K562 (cell line): ENCODE results near the gene ZNF484. TPM values are rescaled to one million over a fixed set of nuclear protein-coding genes. Genes with fewer than 3 reads are reported as not detected.
"Not testable (repeated sequence)": the region's sequence is repeated elsewhere in the genome, so short reads cannot be mapped to it uniquely, and the experiment has no call there.

ENCODE experiments used
- ATAC-seq: fragments of 200-7000 bp; cut with Tn5 transposase; 3 replicates; pipeline ENCODE4 v1.9.1; 2020; ENCODE audit warnings: moderate library complexity
- BruUV-seq: library from RNA; stranded (reverse); fragments of 400-500 nt; replicated peaks from 2 replicates; lab custom pipeline; 2021; lab: Mats Ljungman, UMichigan
- CTCF ChIA-PET: fragments of 300-600 bp; formaldehyde crosslinking; extraction: SDS; loops from one replicate; lab custom pipeline; 2021; ENCODE audit warnings: low intra/inter-chr PET ratio; lab: Yijun Ruan, JAX
- POLR2A ChIA-PET: fragments of 300-600, 350-650 bp; sonication (Branson Sonifier 250); formaldehyde crosslinking; extraction: SDS; loops from one replicate; lab custom pipeline; 2021; ENCODE audit warnings: antibody characterized with exemption, inconsistent platforms; lab: Yijun Ruan, JAX
- DNase-seq, 4 experiments: peaks; one replicate each; pipeline versions ENCODE4 v3.0.0 to v3.0.0-alpha.2; 2011 to 2018; ENCODE audit warnings: low spot score in 3 of 4, mixed read lengths in 3 of 4; ENCODE audit errors: extremely low read depth in 1 of 4
- FAIRE-seq: peaks from 2 replicates; lab custom pipeline; 2011; peaks lifted over from hg19 to GRCh38; lab: Jason Lieb, UNC
- H2AFZ ChIP-seq: 2 replicates; pipeline ENCODE4 v1.6.0; 2011; ENCODE audit warnings: low read depth, low read length, control low read depth, inconsistent platforms
- H3K27ac ChIP-seq: fragments of 200-600 bp; 3 replicates; pipeline ENCODE4 v1.8.0; 2011; ENCODE audit warnings: low read depth, mild to moderate bottlenecking, control low read depth, inconsistent platforms, low read length, moderate library complexity, mixed read lengths; ENCODE audit errors: extremely low read depth
- H3K27me3 ChIP-seq, 2 experiments: fragments of 300-600 bp in 1 of 2; 2 replicates in 1 of 2; 3 replicates in 1 of 2; pipeline versions ENCODE4 v1.6.0 to v1.8.0; 2011; ENCODE audit warnings: inconsistent platforms in 2 of 2, low read length in 2 of 2, mild to moderate bottlenecking in 1 of 2, mixed read lengths in 1 of 2, moderate library complexity in 1 of 2; ENCODE audit not compliant: control insufficient read depth in 2 of 2, insufficient read depth in 2 of 2
- H3K36me3 ChIP-seq: fragments of 300-600 bp; 3 replicates; pipeline ENCODE4 v1.8.0; 2011; ENCODE audit warnings: mild to moderate bottlenecking, low read length, inconsistent platforms; ENCODE audit not compliant: control insufficient read depth, insufficient read depth
- H3K4me1 ChIP-seq, 2 experiments: fragments of 200-600 bp in 1 of 2; replicated peaks in 1 of 2; 2 replicates in 1 of 2; 3 replicates in 1 of 2; pipeline versions ENCODE4 v1.5.1 to v1.8.0; 2011; ENCODE audit warnings: inconsistent platforms in 2 of 2, low read length in 2 of 2, mild to moderate bottlenecking in 1 of 2, mixed read lengths in 1 of 2, moderate library complexity in 1 of 2; ENCODE audit not compliant: control insufficient read depth in 2 of 2, insufficient read depth in 2 of 2
- H3K4me2 ChIP-seq: 2 replicates; pipeline ENCODE4 v1.6.1; 2011; ENCODE audit warnings: low read length, control low read depth, inconsistent platforms, mixed read lengths; ENCODE audit not compliant: insufficient read depth
- H3K4me3 ChIP-seq: fragments of 200-600 bp; sonication (generic), shearing (Covaris generic); 2 replicates; pipeline ENCODE4 v1.5.1; 2016; ENCODE audit warnings: control low read depth, inconsistent platforms
- H3K79me2 ChIP-seq: fragments of 200-600 bp; 3 replicates; pipeline ENCODE4 v1.8.0; 2011; ENCODE audit warnings: low read length, inconsistent platforms; ENCODE audit not compliant: control insufficient read depth, insufficient read depth
- H3K9ac ChIP-seq, 2 experiments: 2 replicates each; pipeline versions ENCODE4 v1.6.0 to v1.6.1; 2011; ENCODE audit warnings: low read depth in 2 of 2, low read length in 2 of 2, control low read depth in 1 of 2, inconsistent platforms in 1 of 2, mild to moderate bottlenecking in 1 of 2, mixed read lengths in 1 of 2; ENCODE audit not compliant: insufficient read depth in 1 of 2
- H3K9me1 ChIP-seq: one replicate; pipeline ENCODE4 v1.6.0; 2011; ENCODE audit warnings: inconsistent platforms, mild to moderate bottlenecking, low read length, moderate library complexity; ENCODE audit not compliant: control insufficient read depth, insufficient read depth
- H3K9me3 ChIP-seq: replicated peaks from 2 replicates; pipeline ENCODE4 v1.5.1; 2011; ENCODE audit warnings: low read depth, low read length, inconsistent platforms; ENCODE audit not compliant: control insufficient read depth, insufficient read depth
- H4K20me1 ChIP-seq: replicated peaks from 2 replicates; pipeline ENCODE4 v1.6.1; 2011; ENCODE audit warnings: low read length, inconsistent platforms, mixed read lengths; ENCODE audit not compliant: control insufficient read depth, insufficient read depth
- CTCF ChIP-seq, 3 experiments: IDR thresholded peaks in 2 of 3; conservative IDR thresholded peaks in 1 of 3; 2 replicates each; pipeline ENCODE4 v1.5.1; 2011 to 2012; ENCODE audit warnings: low read length in 3 of 3, mild to moderate bottlenecking in 3 of 3, control low read depth in 2 of 3, improper control_type of control experiment in 1 of 3, inconsistent platforms in 1 of 3, low read depth in 1 of 3, mixed read lengths in 1 of 3, moderate library complexity in 1 of 3; ENCODE audit not compliant: insufficient read depth in 2 of 3
- CTCFL ChIP-seq: IDR thresholded peaks from 2 replicates; pipeline ENCODE4 v1.6.1; 2011; ENCODE audit warnings: borderline replicate concordance, low read depth, mild to moderate bottlenecking, moderate library complexity, low read length; ENCODE audit not compliant: insufficient read depth, poor library complexity, severe bottlenecking
- RAD21 ChIP-seq, 2 experiments: fragments of 250-450 bp in 1 of 2; fragments of 450-650 bp in 1 of 2; sonication (Bioruptor Pico) in 1 of 2; formaldehyde crosslinking in 1 of 2; IDR thresholded peaks in 1 of 2; conservative IDR thresholded peaks in 1 of 2; 2 replicates each; pipeline versions ENCODE4 v1.4.0 to v1.8.0; 2020 to 2022; ENCODE audit warnings: mild to moderate bottlenecking in 2 of 2, moderate library complexity in 1 of 2
- TFAP4 ChIP-seq: sonication (generic); formaldehyde crosslinking; IDR thresholded peaks from 2 replicates; pipeline ENCODE4 v1.8.0; 2022; ENCODE audit warnings: missing genetic modification reagents, mild to moderate bottlenecking, moderate library complexity, borderline replicate concordance
- WGBS: fragments of 100-300 bp; shearing (Covaris generic); methylation state at CpG from one replicate; pipeline ENCODE4 v1.1.6; 2016; ENCODE audit warnings: low coverage, mixed read lengths; ENCODE audit not compliant: insufficient coverage; ENCODE audit errors: missing lambda C conversion rate; 5-methylcytosine and 5-hydroxymethylcytosine counted together
- in situ Hi-C: fragments of 300-500 bp; cut with MboI; formaldehyde crosslinking; loops from 4 replicates; pipeline ENCODE4 v1.15.0; 2018; ENCODE audit warnings: inconsistent platforms, mixed read lengths
- intact Hi-C: fragments of 100-400 bp; cut with micrococcal nuclease; formaldehyde crosslinking; loops from 2 replicates; pipeline ENCODE4 v1.14.2; 2022
- polyA plus RNA-seq, 8 experiments: library from polyadenylated mRNA; depleted of rRNA in 4 of 8; stranded (reverse) in 5 of 8; unstranded in 3 of 8; fragments of >200 nt; fragmentation: Nextera tagmentation in 2 of 8; fragmentation: Illumina TruSeq in 1 of 8; extraction: Ambion mirVana in 2 of 8; extraction: Trizol in 1 of 8; gene quantifications; 2 replicates each; pipeline versions ENCODE4 v1.2.1 to v1.2.3, GENCODE V29; 2011 to 2014; ENCODE audit warnings: inconsistent platforms in 1 of 8, missing spikeins in 1 of 8
- total RNA-seq, 7 experiments: library from RNA; depleted of rRNA in 6 of 7; stranded (reverse); fragments of >200 nt in 6 of 7; fragmentation: Illumina TruSeq in 2 of 7; extraction: Trizol in 2 of 7; gene quantifications; 2 replicates each; pipeline versions ENCODE4 v1.2.1 to v1.2.3, GENCODE V29; 2011 to 2021; ENCODE audit warnings: low replicate concordance in 1 of 7

Gene ZNF484
- total and polyA plus RNA-seq, 9 of the 15 experiments (the other 6 are each of a cell fraction or from before 2014, with no cell fraction given), result 1.1 to 5.8 (median 2.5) TPM

GRCh38 chr9:92886846-92887610 lies 9.2 kb upstream of the ZNF484 start:
- peaks cover 10 to 39% of the 10 kb centered on the region in 2 experiments; a peak in 4 of 5 replicates for H3K27me3 ChIP-seq
- H3K4me2 ChIP-seq, POLR2A ChIA-PET, H3K4me3 ChIP-seq, H3K36me3 ChIP-seq, H2AFZ ChIP-seq, DNase-seq, H3K4me1 ChIP-seq, H3K9ac ChIP-seq, H3K79me2 ChIP-seq, in situ Hi-C loops, H3K27ac ChIP-seq, H3K9me3 ChIP-seq, H4K20me1 ChIP-seq, ATAC-seq, BruUV-seq, intact Hi-C loops, FAIRE-seq, H3K9me1 ChIP-seq: not testable (repeated sequence)
- WGBS, result 2% methylated on average over 8 of the region's 8 CpGs
- CTCF ChIA-PET, result interaction anchor here (0.7 kb wide), 1 partner anchor 716 kb away, joined by 3 read pairs; no protein-coding TSS in a partner anchor

- H4K20me1 ChIP-seq, H3K9me1 ChIP-seq, H3K4me3 ChIP-seq, BruUV-seq, in situ Hi-C loops, H3K79me2 ChIP-seq, FAIRE-seq, intact Hi-C loops, CTCF ChIA-PET: not testable (repeated sequence)
- H3K27me3 ChIP-seq, result peaks cover 5 to 34% of the 10 kb centered on the region in 2 experiments; a peak in 4 of 5 replicates
- 8% methylated on average over 15 of the region's 15 CpGs for WGBS
- TF ChIP-seq CTCFL (peak; percentile 36), CTCF (IDR thresholded peaks at IDR 0.05 in 2 of 3, conservative IDR thresholded peaks at IDR 0.05 in 1 of 3; ENCODE audit: insufficient read depth in 2 of 3, low read depth in 1 of 3, low read length in 3 of 3) (peak; percentile 20 to 56 (median 32); a peak in 4 of 6 replicates), RAD21 (CRISPR knock-in tag; conservative IDR thresholded peaks at IDR 0.05 in 1 of 2, IDR thresholded peaks at IDR 0.05 in 1 of 2) (peak in 1 of 2 experiments; percentile 39; a peak in 1 of 4 replicates), TFAP4 (CRISPR knock-in tag) (peak; percentile 35; the same call in 1 of the 2 replicates)
- TF ChIP-seq, all 486 proteins: peak for 4; not testable (repeated sequence) for 482
- peak in 1 of 4 experiments; percentile 14 for DNase-seq
- ATAC-seq, H3K36me3 ChIP-seq, H3K9me3 ChIP-seq, H3K9ac ChIP-seq, H3K4me1 ChIP-seq, H3K27ac ChIP-seq, H3K4me2 ChIP-seq: not testable (repeated sequence)
- H2AFZ ChIP-seq, result 0 out of 2 replicates have a peak overlapping the region, but pooled peaks have one; percentile 19
- POLR2A ChIA-PET, result interaction anchor here (0.6 kb wide), 1 partner anchor 120 kb away, joined by 3 read pairs; no protein-coding TSS in a partner anchor
These were observed 6.0 kb upstream of the ZNF484 start for GRCh38 chr9:92883666-92884405.
